PC-9 (cell line): ENCODE data around the gene MYH14. TPM values are rescaled to one million over a fixed set of nuclear protein-coding genes. Genes with fewer than 3 reads are reported as not detected.

Experiments used
- BruUV-seq: library from RNA; stranded (reverse); fragments of 400-500 nt; replicated peaks from 2 replicates; lab custom pipeline; 2021; lab: Mats Ljungman, UMichigan
- CTCF ChIA-PET: fragments of 300-600 bp; sonication (Branson Sonifier 250); formaldehyde crosslinking; loops from one replicate; lab custom pipeline; 2022; ENCODE audit warnings: antibody characterized with exemption; lab: Charles Lee
- POLR2A ChIA-PET: fragments of 300-600 bp; sonication (Branson Sonifier 250); formaldehyde crosslinking; loops from one replicate; lab custom pipeline; 2022; ENCODE audit warnings: antibody characterized with exemption; ENCODE audit not compliant: unreplicated experiment; lab: Charles Lee
- DNase-seq, 2 experiments: peaks; one replicate each; pipeline versions ENCODE4 v3.0.0 to v3.0.0-alpha.2; 2015 to 2022; ENCODE audit warnings: mixed read lengths in 1 of 2
- H2AFZ ChIP-seq: fragments of 200-600 bp; sonication (generic); 2 replicates; pipeline ENCODE4 v1.8.1; 2017; ENCODE audit warnings: antibody characterized with exemption
- H3F3A ChIP-seq: fragments of 200-600 bp; sonication (generic); 2 replicates; pipeline ENCODE4 v1.8.1; 2017; ENCODE audit warnings: antibody characterized with exemption, mild to moderate bottlenecking, low read depth; ENCODE audit not compliant: insufficient read depth
- H3K27ac ChIP-seq: fragments of 200-600 bp; sonication (generic); 2 replicates; pipeline ENCODE4 v1.6.1; 2016; ENCODE audit warnings: mixed run types
- H3K27me3 ChIP-seq: fragments of 200-600 bp; sonication (generic); 2 replicates; pipeline ENCODE4 v1.6.1; 2016; ENCODE audit warnings: low read depth, mixed run types; ENCODE audit not compliant: insufficient read depth
- H3K36me3 ChIP-seq: fragments of 200-600 bp; sonication (generic); 2 replicates; pipeline ENCODE4 v1.6.1; 2016; ENCODE audit warnings: low read depth, mixed run types
- H3K4me1 ChIP-seq: fragments of 200-600 bp; sonication (generic); replicated peaks from 2 replicates; pipeline ENCODE4 v1.6.1; 2016; ENCODE audit warnings: mixed run types; ENCODE audit not compliant: insufficient read depth
- H3K4me2 ChIP-seq: fragments of 200-600 bp; sonication (generic); 2 replicates; pipeline ENCODE4 v1.6.1; 2017; ENCODE audit warnings: mixed run types
- H3K4me3 ChIP-seq: fragments of 200-600 bp; sonication (generic); 2 replicates; pipeline ENCODE4 v1.6.1; 2016; ENCODE audit warnings: mixed run types
- H3K79me2 ChIP-seq: fragments of 200-600 bp; sonication (generic); 2 replicates; pipeline ENCODE4 v1.6.1; 2017; ENCODE audit warnings: low read depth, mixed run types
- H3K9me2 ChIP-seq: fragments of 200-600 bp; sonication (generic); 2 replicates; pipeline ENCODE4 v1.8.1; 2017; ENCODE audit warnings: mild to moderate bottlenecking; ENCODE audit not compliant: insufficient read depth
- H3K9me3 ChIP-seq: fragments of 200-600 bp; sonication (generic); 2 replicates; pipeline ENCODE4 v1.8.1; 2016; ENCODE audit warnings: low read depth; ENCODE audit not compliant: insufficient read depth
- H4K20me1 ChIP-seq: fragments of 200-600 bp; sonication (generic); 2 replicates; pipeline ENCODE4 v1.8.1; 2017; ENCODE audit not compliant: insufficient read depth
- EZH2 ChIP-seq: fragments of 200-600 bp; sonication (generic); IDR thresholded peaks from 2 replicates; pipeline ENCODE4 v1.8.0; 2017; ENCODE audit warnings: antibody characterized with exemption, low read depth
- intact Hi-C: fragments of 100-400 bp; cut with micrococcal nuclease; formaldehyde crosslinking; loops from one replicate; pipeline ENCODE4 v1.10.0; 2022; ENCODE audit not compliant: unreplicated experiment
- total RNA-seq: library from RNA; stranded (reverse); gene quantifications from 2 replicates; pipeline ENCODE4 v1.2.3, GENCODE V29; 2021
- TF ChIP-seq, protein P1 (sequence below): fragments of 200-600 bp; sonication (generic); conservative IDR thresholded peaks from 2 replicates; pipeline ENCODE4 v1.6.1; 2017; ENCODE audit warnings: mixed run types, antibody characterized with exemption, mild to moderate bottlenecking, moderate library complexity

MYH14 gene
- total RNA-seq, 1 experiment from 2014 or later, result 115 TPM

DNA sequence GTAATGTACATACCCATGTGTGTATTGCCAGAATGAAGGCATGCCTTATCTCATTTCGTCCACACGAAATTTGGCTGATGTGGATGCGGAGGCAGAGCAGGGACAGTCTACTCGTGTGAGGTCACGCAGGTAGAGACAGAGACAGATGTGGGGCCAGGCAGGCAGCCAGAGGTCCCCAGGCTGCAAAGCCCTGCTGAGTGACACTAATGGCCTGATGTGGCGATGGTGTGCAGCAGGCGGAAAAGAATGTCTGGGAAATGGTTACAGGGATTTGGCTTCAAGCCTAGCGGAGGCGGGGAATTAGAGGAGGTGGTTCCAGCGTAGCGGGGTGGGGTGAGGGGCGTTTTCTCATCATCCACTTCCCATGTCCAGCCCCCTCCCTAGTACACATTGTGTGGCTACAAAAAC is 36.1 kb upstream of the MYH14 start:
- Histone ChIP-seq H3K27me3 (no peaks in the 10 kb centered on the region), H3K79me2 (no peaks in the 10 kb centered on the region), H3K4me1 (peaks cover 65% of the 10 kb centered on the region), H2AFZ (no peak overlapping the region), H3K36me3 (no peaks in the 10 kb centered on the region), H3F3A (peaks cover 45% of the 10 kb centered on the region), H3K27ac (peak overlapping the region; percentile 57), H3K9me3 (no peaks in the 10 kb centered on the region), H3K9me2 (no peaks in the 10 kb centered on the region), H3K4me2 (peak overlapping the region; percentile 41), H3K4me3 (no peak overlapping the region), H4K20me1 (no peaks in the 10 kb centered on the region)
- intact Hi-C loops, result loop anchor here (1.0 to 5.0 kb wide), 4 partner anchors 38 to 200 kb away; partner anchors contain the start of gene NAPSA
- no peak for TF ChIP-seq EZH2
- TF ChIP-seq, protein P1, sequence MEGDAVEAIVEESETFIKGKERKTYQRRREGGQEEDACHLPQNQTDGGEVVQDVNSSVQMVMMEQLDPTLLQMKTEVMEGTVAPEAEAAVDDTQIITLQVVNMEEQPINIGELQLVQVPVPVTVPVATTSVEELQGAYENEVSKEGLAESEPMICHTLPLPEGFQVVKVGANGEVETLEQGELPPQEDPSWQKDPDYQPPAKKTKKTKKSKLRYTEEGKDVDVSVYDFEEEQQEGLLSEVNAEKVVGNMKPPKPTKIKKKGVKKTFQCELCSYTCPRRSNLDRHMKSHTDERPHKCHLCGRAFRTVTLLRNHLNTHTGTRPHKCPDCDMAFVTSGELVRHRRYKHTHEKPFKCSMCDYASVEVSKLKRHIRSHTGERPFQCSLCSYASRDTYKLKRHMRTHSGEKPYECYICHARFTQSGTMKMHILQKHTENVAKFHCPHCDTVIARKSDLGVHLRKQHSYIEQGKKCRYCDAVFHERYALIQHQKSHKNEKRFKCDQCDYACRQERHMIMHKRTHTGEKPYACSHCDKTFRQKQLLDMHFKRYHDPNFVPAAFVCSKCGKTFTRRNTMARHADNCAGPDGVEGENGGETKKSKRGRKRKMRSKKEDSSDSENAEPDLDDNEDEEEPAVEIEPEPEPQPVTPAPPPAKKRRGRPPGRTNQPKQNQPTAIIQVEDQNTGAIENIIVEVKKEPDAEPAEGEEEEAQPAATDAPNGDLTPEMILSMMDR, result no peak
- ChIA-PET POLR2A (no interaction called here), CTCF (interaction anchor here (0.6 kb wide), 1 partner anchor 85 kb away, joined by 3 read pairs; no protein-coding TSS in a partner anchor)
- peak; percentile 73 to 82 for DNase-seq
- no TSS peak for BruUV-seq

GRCh38 chr19:50171752-50172151 is 31.7 kb upstream of the MYH14 start:
- peak overlapping the region; percentile 51 for H3K4me2 ChIP-seq
- peak overlapping the region; percentile 91 for H3K27ac ChIP-seq
- H3F3A ChIP-seq, result peaks cover 42% of the 10 kb centered on the region
- peak in 1 of 2 experiments; percentile 66 for DNase-seq
- no peaks in the 10 kb centered on the region for H3K36me3 ChIP-seq
- intact Hi-C loops, result no loop called here
- BruUV-seq, result no TSS peak
- H3K4me1 ChIP-seq, result peaks cover 54% of the 10 kb centered on the region
- H3K4me3 ChIP-seq, result no peak overlapping the region
- CTCF ChIA-PET, result interaction anchor here (0.5 to 0.6 kb wide), 5 partner anchors 8 to 603 kb away, joined by 3 to 8 read pairs (median 4); no protein-coding TSS in a partner anchor
- no peaks in the 10 kb centered on the region for H3K27me3 ChIP-seq
- no peaks in the 10 kb centered on the region for H3K9me2 ChIP-seq
- no peaks in the 10 kb centered on the region for H3K79me2 ChIP-seq
- H4K20me1 ChIP-seq, result no peaks in the 10 kb centered on the region
- POLR2A ChIA-PET, result no interaction called here
- TF ChIP-seq, protein P1, result no peak
- no peak for TF ChIP-seq EZH2
- H2AFZ ChIP-seq, result no peak overlapping the region
- H3K9me3 ChIP-seq, result no peaks in the 10 kb centered on the region

GRCh38 chr19:50172726-50173125 is 30.7 kb upstream of the MYH14 start:
- DNase-seq, result no peak
- Histone ChIP-seq H3K27me3 (no peaks in the 10 kb centered on the region), H3K9me3 (no peaks in the 10 kb centered on the region), H3K27ac (peak overlapping the region; percentile 91), H3K4me1 (peaks cover 44% of the 10 kb centered on the region), H3F3A (peaks cover 36% of the 10 kb centered on the region), H3K4me2 (peak overlapping the region; percentile 51), H3K79me2 (no peaks in the 10 kb centered on the region), H3K9me2 (no peaks in the 10 kb centered on the region), H3K36me3 (no peaks in the 10 kb centered on the region), H4K20me1 (no peaks in the 10 kb centered on the region), H2AFZ (no peak overlapping the region), H3K4me3 (no peak overlapping the region)
- ChIA-PET POLR2A (interaction anchor here (0.6 to 1.0 kb wide), 4 partner anchors 32 to 269 kb away, joined by 3 to 21 read pairs (median 6); no protein-coding TSS in a partner anchor), CTCF (interaction anchor here (0.7 to 1.3 kb wide), 2 partner anchors 42 to 1331 kb away, joined by 3 to 5 read pairs; no protein-coding TSS in a partner anchor)
- intact Hi-C loops, result loop anchor here (1.0 kb wide), 1 partner anchor 43 kb away; no protein-coding TSS in a partner anchor
- no TSS peak for BruUV-seq
- TF ChIP-seq, protein P1, result no peak
- TF ChIP-seq EZH2, result no peak
